IPS-15b (cell line): ENCODE measurements around the gene MARCHF9.

Source experiments
- H3K27me3 ChIP-seq: one replicate; pipeline ENCODE4 v1.6.1; 2013; ENCODE audit warnings: low read length; ENCODE audit not compliant: control insufficient read depth, insufficient read depth
- H3K36me3 ChIP-seq: one replicate; pipeline ENCODE4 v1.6.1; 2013; ENCODE audit warnings: low read length; ENCODE audit not compliant: control insufficient read depth, insufficient read depth
- H3K4me1 ChIP-seq: one replicate; pipeline ENCODE4 v1.6.1; 2013; ENCODE audit warnings: mild to moderate bottlenecking, low read length; ENCODE audit not compliant: control insufficient read depth, insufficient read depth
- H3K4me3 ChIP-seq: one replicate; pipeline ENCODE4 v1.5.1; 2013; ENCODE audit warnings: low read depth, low read length
- H3K9ac ChIP-seq: one replicate; pipeline ENCODE4 v1.6.1; 2013; ENCODE audit warnings: low read depth, mild to moderate bottlenecking, low read length
- H3K9me3 ChIP-seq: one replicate; pipeline ENCODE4 v1.6.1; 2013; ENCODE audit warnings: mild to moderate bottlenecking, low read length; ENCODE audit not compliant: control insufficient read depth, insufficient read depth

MARCHF9 gene

GRCh38 chr12:57735952-57736740 is 18.8 kb upstream of the MARCHF9 start:
- Histone ChIP-seq H3K9me3 (no peaks in the 10 kb centered on the region), H3K4me1 (peaks cover 6% of the 10 kb centered on the region), H3K27me3 (peaks cover 93% of the 10 kb centered on the region), H3K4me3 (peak overlapping the region; percentile 56), H3K9ac (no peak overlapping the region), H3K36me3 (no peaks in the 10 kb centered on the region)

- H3K4me3 ChIP-seq = peak overlapping the region; percentile 56
- no peaks in the 10 kb centered on the region for H3K9me3 ChIP-seq
- no peak overlapping the region for H3K9ac ChIP-seq
- H3K36me3 ChIP-seq = no peaks in the 10 kb centered on the region
- H3K4me1 ChIP-seq = peaks cover 6% of the 10 kb centered on the region
- H3K27me3 ChIP-seq = peaks cover 93% of the 10 kb centered on the region
These were observed 18.0 kb upstream of the MARCHF9 start for GRCh38 chr12:57736741-57737466.

- peaks cover 90% of the 10 kb centered on the region for H3K27me3 ChIP-seq
- H3K9ac ChIP-seq = no peak overlapping the region
- H3K4me3 ChIP-seq = peak overlapping the region; percentile 56
- H3K9me3 ChIP-seq = no peaks in the 10 kb centered on the region
- H3K36me3 ChIP-seq = no peaks in the 10 kb centered on the region
- peaks cover 6% of the 10 kb centered on the region for H3K4me1 ChIP-seq
These were observed 17.1 kb upstream of the MARCHF9 start for GRCh38 chr12:57737467-57738460.

- Histone ChIP-seq H3K36me3 (no peaks in the 10 kb centered on the region), H3K9ac (no peak within 1 kb of the TSS), H3K9me3 (no peaks in the 10 kb centered on the region), H3K4me1 (peaks cover 6% of the 10 kb centered on the region), H3K4me3 (peak within 1 kb of the TSS; percentile 41), H3K27me3 (peaks cover 84% of the 10 kb centered on the region)
These were observed 16.2 kb upstream of the MARCHF9 start, which contains the start of gene AGAP2 for GRCh38 chr12:57738661-57739237. AGAP2 (minus strand) TSS chr12:57738742; CDS start chr12:57738246, 496 bp downstream.

GRCh38 chr12:57739387-57739786 is 15.5 kb upstream of the MARCHF9 start:
- H3K36me3 ChIP-seq = no peaks in the 10 kb centered on the region
- H3K9me3 ChIP-seq = no peaks in the 10 kb centered on the region
- peak overlapping the region; percentile 41 for H3K4me3 ChIP-seq
- H3K9ac ChIP-seq = no peak overlapping the region
- peaks cover 78% of the 10 kb centered on the region for H3K27me3 ChIP-seq
- peaks cover 6% of the 10 kb centered on the region for H3K4me1 ChIP-seq

GRCh38 chr12:57739914-57740538 is 14.9 kb upstream of the MARCHF9 start:
- Histone ChIP-seq H3K4me3 (peak overlapping the region; percentile 41), H3K9me3 (no peaks in the 10 kb centered on the region), H3K36me3 (no peaks in the 10 kb centered on the region), H3K27me3 (peaks cover 72% of the 10 kb centered on the region), H3K9ac (no peak overlapping the region), H3K4me1 (peaks cover 6% of the 10 kb centered on the region)

GRCh38 chr12:57740656-57741412 is 14.1 kb upstream of the MARCHF9 start:
- no peak overlapping the region for H3K9ac ChIP-seq
- H3K4me3 ChIP-seq = no peak overlapping the region
- no peaks in the 10 kb centered on the region for H3K9me3 ChIP-seq
- no peaks in the 10 kb centered on the region for H3K36me3 ChIP-seq
- peaks cover 64% of the 10 kb centered on the region for H3K27me3 ChIP-seq
- peaks cover 3% of the 10 kb centered on the region for H3K4me1 ChIP-seq

GRCh38 chr12:57741413-57741789 is 13.5 kb upstream of the MARCHF9 start:
- H3K4me1 ChIP-seq = peaks cover 6% of the 10 kb centered on the region

GRCh38 chr12:57741844-57742738 is 12.8 kb upstream of the MARCHF9 start:
- Histone ChIP-seq H3K36me3 (peaks cover 5% of the 10 kb centered on the region), H3K9me3 (no peaks in the 10 kb centered on the region), H3K27me3 (peaks cover 51% of the 10 kb centered on the region), H3K4me1 (peaks cover 3% of the 10 kb centered on the region), H3K4me3 (peak overlapping the region; percentile 26), H3K9ac (no peak overlapping the region)

More at GRCh38 chr12:57741413-57741789, 13.5 kb upstream of the MARCHF9 start:
- H3K9ac ChIP-seq = no peak overlapping the region
- H3K4me3 ChIP-seq = no peak overlapping the region
- H3K27me3 ChIP-seq = peaks cover 58% of the 10 kb centered on the region
- no peaks in the 10 kb centered on the region for H3K36me3 ChIP-seq
- H3K9me3 ChIP-seq = no peaks in the 10 kb centered on the region
